ENCODE results near the gene IRAK3. TPM values are rescaled to one million over a fixed set of nuclear protein-coding genes. Genes with fewer than 3 reads are reported as not detected.

Gene IRAK3
- polyA plus RNA-seq, 1 donor from 2014 or later, result 0.31 TPM

DNA sequence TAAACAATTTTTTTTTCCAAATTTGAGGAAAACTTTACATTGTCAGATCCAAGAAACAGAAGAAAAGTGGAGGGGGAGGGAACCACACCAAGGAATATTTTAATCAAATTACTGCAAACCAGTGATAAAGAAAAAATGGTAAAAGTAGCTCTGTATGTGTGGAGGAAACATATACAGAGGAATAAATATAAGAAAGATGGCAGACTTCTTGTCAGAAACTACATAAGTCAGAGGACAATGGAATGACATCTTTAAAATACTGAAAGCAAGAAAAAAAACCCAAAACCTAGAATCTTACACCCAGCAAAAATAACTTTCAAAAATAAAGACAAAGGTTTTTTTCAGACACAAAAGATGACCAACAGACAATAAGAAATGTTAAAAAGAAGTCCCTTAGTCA lies 48.3 kb upstream of the IRAK3 start:
- no peak overlapping the region for H3K9ac ChIP-seq (ENCODE audit: low read length)
- no peaks in the 10 kb centered on the region for H4K20me1 ChIP-seq (ENCODE audit: insufficient read depth)
- TF ChIP-seq SMC3 (conservative IDR thresholded peaks at IDR 0.05; ENCODE audit: poor library complexity) (no peak), REST (IDR thresholded peaks at IDR 0.05; ENCODE audit: borderline replicate concordance) (no peak), TAF1 (IDR thresholded peaks at IDR 0.05; ENCODE audit: low read depth) (no peak), EP300 (conservative IDR thresholded peaks at IDR 0.05; ENCODE audit: poor library complexity, severe bottlenecking) (no peak), POLR2AphosphoS5 (IDR thresholded peaks at IDR 0.05) (no peak), RAD21 (conservative IDR thresholded peaks at IDR 0.05) (no peak), EZH2 (IDR thresholded peaks at IDR 0.05; ENCODE audit: borderline replicate concordance, insufficient read depth, low read length, poor library complexity, severe bottlenecking) (no peak), CTCF (IDR thresholded peaks at IDR 0.05; ENCODE audit: poor library complexity, severe bottlenecking) (no peak), MXI1 (conservative IDR thresholded peaks at IDR 0.05; ENCODE audit: poor library complexity, severe bottlenecking) (no peak)
- no peaks in the 10 kb centered on the region for H3K27me3 ChIP-seq (ENCODE audit: insufficient read depth, low read depth, low read length)
- peaks cover 3% of the 10 kb centered on the region for H3K36me3 ChIP-seq (ENCODE audit: insufficient read depth, low read length)
- no peaks in the 10 kb centered on the region for H3K79me2 ChIP-seq (replicated peaks; ENCODE audit: insufficient read depth, low read length)
- no peaks in the 10 kb centered on the region for H3K9me3 ChIP-seq (ENCODE audit: low read length)
- no peaks in the 10 kb centered on the region for H3F3A ChIP-seq (ENCODE audit: insufficient read depth, low read length, poor library complexity, severe bottlenecking)
- no peak overlapping the region for H3K27ac ChIP-seq (ENCODE audit: low read length)
- H3K9me2 ChIP-seq (ENCODE audit: insufficient read depth, low read length), result no peaks in the 10 kb centered on the region
- no peak overlapping the region for H3K4me2 ChIP-seq (ENCODE audit: low read length)
- no peak overlapping the region for H3K4me3 ChIP-seq (ENCODE audit: low read length)
- no peak overlapping the region for H2AFZ ChIP-seq (ENCODE audit: low read depth, low read length)

GRCh38 chr12:66141299-66141698 lies 47.7 kb upstream of the IRAK3 start:
- Histone ChIP-seq H3K27me3 (ENCODE audit: insufficient read depth, low read depth, low read length) (no peaks in the 10 kb centered on the region), H3K9me3 (ENCODE audit: low read length) (no peaks in the 10 kb centered on the region), H3K4me3 (ENCODE audit: low read length) (no peak overlapping the region), H3K4me2 (ENCODE audit: low read length) (no peak overlapping the region), H3F3A (ENCODE audit: insufficient read depth, low read length, poor library complexity, severe bottlenecking) (no peaks in the 10 kb centered on the region), H3K79me2 (replicated peaks; ENCODE audit: insufficient read depth, low read length) (no peaks in the 10 kb centered on the region), H3K36me3 (ENCODE audit: insufficient read depth, low read length) (peaks cover 3% of the 10 kb centered on the region), H3K9ac (ENCODE audit: low read length) (no peak overlapping the region), H4K20me1 (ENCODE audit: insufficient read depth) (no peaks in the 10 kb centered on the region), H3K9me2 (ENCODE audit: insufficient read depth, low read length) (no peaks in the 10 kb centered on the region), H3K27ac (ENCODE audit: low read length) (no peak overlapping the region), H2AFZ (ENCODE audit: low read depth, low read length) (no peak overlapping the region)
- TF ChIP-seq CTCF (IDR thresholded peaks at IDR 0.05; ENCODE audit: poor library complexity, severe bottlenecking) (no peak), POLR2AphosphoS5 (IDR thresholded peaks at IDR 0.05) (no peak), EZH2 (IDR thresholded peaks at IDR 0.05; ENCODE audit: borderline replicate concordance, insufficient read depth, low read length, poor library complexity, severe bottlenecking) (no peak), MXI1 (conservative IDR thresholded peaks at IDR 0.05; ENCODE audit: poor library complexity, severe bottlenecking) (no peak), RAD21 (conservative IDR thresholded peaks at IDR 0.05) (no peak), TAF1 (IDR thresholded peaks at IDR 0.05; ENCODE audit: low read depth) (no peak), SMC3 (conservative IDR thresholded peaks at IDR 0.05; ENCODE audit: poor library complexity) (no peak), REST (IDR thresholded peaks at IDR 0.05; ENCODE audit: borderline replicate concordance) (no peak), EP300 (conservative IDR thresholded peaks at IDR 0.05; ENCODE audit: poor library complexity, severe bottlenecking) (no peak)
